ENCODE data around the gene DNAH10. TPM values are rescaled to one million over a fixed set of nuclear protein-coding genes. Genes with fewer than 3 reads are reported as not detected.

DNAH10 gene
- total and polyA plus RNA-seq, 2 experiments from 2014 or later, result 0.11 to 0.44 TPM

DNA sequence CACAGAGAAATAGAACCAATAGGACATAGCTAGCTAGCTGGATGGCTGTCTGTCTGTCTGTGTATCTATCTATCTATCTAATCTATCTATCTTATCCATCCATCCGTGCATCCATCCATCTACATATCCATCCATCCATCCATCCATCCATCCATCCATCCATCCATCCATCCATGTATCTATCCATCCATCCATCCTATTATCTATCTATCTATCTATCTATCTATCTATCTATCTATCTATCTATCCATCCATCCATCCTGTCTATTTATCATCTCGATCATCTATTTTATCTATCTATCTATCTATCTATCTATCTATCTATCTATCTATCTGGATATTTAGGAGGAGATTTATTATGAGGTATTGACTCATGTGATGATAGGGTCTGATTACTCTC lies 84.9 kb downstream of the DNAH10 start:
- Histone ChIP-seq H3K36me3 (ENCODE audit: low read depth) (no peaks in the 10 kb centered on the region), H3K4me2 (ENCODE audit: unreplicated experiment) (no peak overlapping the region), H3K9ac (no peak overlapping the region), H3K79me2 (ENCODE audit: insufficient read depth) (no peaks in the 10 kb centered on the region), H3K9me2 (ENCODE audit: insufficient read depth) (no peaks in the 10 kb centered on the region), H3K4me1 (ENCODE audit: insufficient read depth) (no peaks in the 10 kb centered on the region), H4K20me1 (ENCODE audit: insufficient read depth) (no peaks in the 10 kb centered on the region), H2AFZ (no peak overlapping the region), H3K9me3 (ENCODE audit: low read depth) (no peaks in the 10 kb centered on the region), H3F3A (ENCODE audit: insufficient read depth) (no peaks in the 10 kb centered on the region), H3K27ac (no peak overlapping the region), H3K27me3 (replicated peaks; ENCODE audit: insufficient read depth) (peaks cover 5% of the 10 kb centered on the region; the same call in 1 of the 2 replicates), H3K4me3 (no peak overlapping the region)
- WGBS, 2 experiments (ENCODE audit: low coverage in 1 of 2, low lambda C conversion rate in 2 of 2, missing lambda C conversion rate in 2 of 2), result 61 to 62% methylated on average over 2 of the region's 2 CpGs
- in situ Hi-C loops (cut with MboI), result no loop called here
- TF ChIP-seq EZH2 (IDR thresholded peaks at IDR 0.05; ENCODE audit: insufficient read depth, poor library complexity, severe bottlenecking) (no peak), EZH2phosphoT487 (IDR thresholded peaks at IDR 0.05; ENCODE audit: insufficient read depth, low read depth) (no peak)
- no peak for DNase-seq

DNA sequence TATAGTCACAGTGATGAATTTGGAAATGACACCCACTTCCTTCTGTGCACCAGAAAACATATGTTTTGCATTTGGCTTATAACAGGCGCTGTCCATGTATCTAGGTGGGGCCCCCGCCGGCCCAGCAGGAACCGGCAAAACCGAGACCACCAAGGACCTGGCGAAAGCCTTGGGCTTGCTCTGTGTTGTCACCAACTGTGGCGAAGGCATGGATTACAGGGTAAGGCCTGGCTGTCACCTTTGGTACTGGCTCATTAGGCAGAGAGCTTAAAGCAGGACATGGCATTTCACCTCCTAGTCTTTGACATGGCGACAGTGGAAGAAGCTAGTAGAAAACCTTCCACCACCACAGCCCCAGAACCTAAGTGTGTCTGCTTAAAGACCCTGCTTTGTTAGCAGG lies 85.8 kb downstream of the DNAH10 start:
- H3K27ac ChIP-seq, result no peak overlapping the region
- H4K20me1 ChIP-seq (ENCODE audit: insufficient read depth), result no peaks in the 10 kb centered on the region
- DNase-seq, result no peak
- no peak overlapping the region for H3K4me3 ChIP-seq
- no peaks in the 10 kb centered on the region for H3K36me3 ChIP-seq (ENCODE audit: low read depth)
- H3K9me2 ChIP-seq (ENCODE audit: insufficient read depth), result no peaks in the 10 kb centered on the region
- H3K4me2 ChIP-seq (ENCODE audit: unreplicated experiment), result no peak overlapping the region
- H3K4me1 ChIP-seq (ENCODE audit: insufficient read depth), result no peaks in the 10 kb centered on the region
- peaks cover 10% of the 10 kb centered on the region for H3K27me3 ChIP-seq (replicated peaks; ENCODE audit: insufficient read depth)
- H3K79me2 ChIP-seq (ENCODE audit: insufficient read depth), result no peaks in the 10 kb centered on the region
- H3K9me3 ChIP-seq (ENCODE audit: low read depth), result no peaks in the 10 kb centered on the region
- 83 to 85% methylated on average over 8 of the region's 8 CpGs for WGBS, 2 experiments (ENCODE audit: low coverage in 1 of 2, low lambda C conversion rate in 2 of 2, missing lambda C conversion rate in 2 of 2)
- H2AFZ ChIP-seq, result no peak overlapping the region
- no peaks in the 10 kb centered on the region for H3F3A ChIP-seq (ENCODE audit: insufficient read depth)
- TF ChIP-seq EZH2 (IDR thresholded peaks at IDR 0.05; ENCODE audit: insufficient read depth, poor library complexity, severe bottlenecking) (no peak), EZH2phosphoT487 (IDR thresholded peaks at IDR 0.05; ENCODE audit: insufficient read depth, low read depth) (no peak)
- in situ Hi-C loops (cut with MboI), result no loop called here
- no peak overlapping the region for H3K9ac ChIP-seq

DNA sequence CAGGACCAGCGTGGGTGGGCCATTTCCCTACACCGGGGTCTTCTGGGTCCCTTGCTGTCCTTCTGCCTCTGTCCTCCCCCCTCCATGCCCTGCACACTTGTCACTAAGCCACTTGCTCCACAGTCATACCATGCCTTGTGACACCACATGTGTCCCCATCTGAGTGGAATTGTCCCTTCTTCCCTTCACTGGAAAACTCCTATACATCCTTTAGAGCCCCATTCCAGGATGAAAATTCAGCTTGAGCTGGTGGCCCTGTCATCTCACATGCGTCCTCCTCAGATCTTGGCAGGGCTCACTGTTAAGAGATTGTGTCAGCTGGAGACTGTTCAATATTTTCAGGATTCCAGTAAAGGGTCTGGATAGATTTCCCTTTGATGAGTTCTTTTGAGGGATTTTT lies 87.4 kb downstream of the DNAH10 start:
- no peaks in the 10 kb centered on the region for H3F3A ChIP-seq (ENCODE audit: insufficient read depth)
- peaks cover 23% of the 10 kb centered on the region for H3K27me3 ChIP-seq (replicated peaks; ENCODE audit: insufficient read depth)
- H3K9me3 ChIP-seq (ENCODE audit: low read depth), result no peaks in the 10 kb centered on the region
- in situ Hi-C loops (cut with MboI), result no loop called here
- H3K36me3 ChIP-seq (ENCODE audit: low read depth), result no peaks in the 10 kb centered on the region
- H3K79me2 ChIP-seq (ENCODE audit: insufficient read depth), result no peaks in the 10 kb centered on the region
- TF ChIP-seq EZH2phosphoT487 (IDR thresholded peaks at IDR 0.05; ENCODE audit: insufficient read depth, low read depth) (no peak), EZH2 (IDR thresholded peaks at IDR 0.05; ENCODE audit: insufficient read depth, poor library complexity, severe bottlenecking) (no peak)
- WGBS, 2 experiments (ENCODE audit: low coverage in 1 of 2, low lambda C conversion rate in 2 of 2, missing lambda C conversion rate in 2 of 2), result 3 to 6% methylated on average over 3 of the region's 3 CpGs
- no peaks in the 10 kb centered on the region for H3K4me1 ChIP-seq (ENCODE audit: insufficient read depth)
- H3K4me3 ChIP-seq, result no peak overlapping the region
- no peak overlapping the region for H2AFZ ChIP-seq
- no peak overlapping the region for H3K27ac ChIP-seq
- H3K9ac ChIP-seq, result no peak overlapping the region
- H3K9me2 ChIP-seq (ENCODE audit: insufficient read depth), result no peaks in the 10 kb centered on the region
- no peak for DNase-seq
- H3K4me2 ChIP-seq (ENCODE audit: unreplicated experiment), result no peak overlapping the region
- no peaks in the 10 kb centered on the region for H4K20me1 ChIP-seq (ENCODE audit: insufficient read depth)

DNA sequence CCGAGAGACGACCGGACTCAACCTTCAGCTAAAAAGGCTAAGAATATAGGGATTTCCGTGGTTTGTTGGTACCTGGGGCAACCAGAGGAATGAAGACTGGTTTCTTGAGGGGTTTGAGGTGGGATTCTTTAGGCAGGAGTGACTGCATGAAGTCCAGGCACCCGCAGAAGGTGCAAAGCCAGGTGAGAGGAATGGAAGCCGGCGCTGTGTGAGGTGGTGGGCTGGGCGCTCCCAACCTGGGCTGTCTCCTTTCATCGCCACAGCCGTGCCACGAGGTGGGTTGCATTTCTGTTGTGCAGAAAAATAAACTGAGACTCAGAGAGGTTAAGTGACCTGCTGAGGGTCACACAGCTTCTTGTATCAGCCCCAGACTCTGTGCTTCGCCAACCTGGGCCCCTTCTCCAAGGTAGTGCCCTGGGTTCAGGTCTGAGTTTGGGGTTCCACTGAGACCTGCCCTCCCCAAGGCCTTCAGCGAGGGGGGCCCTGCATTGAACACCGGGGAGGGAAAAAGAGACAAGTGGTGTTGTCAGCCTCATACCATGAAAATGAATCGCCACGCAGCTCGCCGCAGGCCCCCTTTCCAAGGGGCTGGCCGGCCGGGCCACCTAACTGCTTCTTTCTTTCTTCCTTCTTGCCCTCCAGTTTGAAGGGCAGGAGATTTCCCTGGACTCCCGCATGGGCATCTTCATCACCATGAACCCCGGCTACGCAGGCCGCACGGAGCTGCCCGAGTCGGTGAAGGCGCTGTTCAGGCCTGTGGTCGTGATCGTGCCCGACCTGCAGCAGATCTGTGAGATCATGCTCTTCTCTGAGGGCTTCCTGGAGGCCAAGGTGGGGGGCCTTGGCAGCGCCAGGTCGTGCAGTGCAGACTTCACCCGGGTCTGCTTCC lies 88.4 kb downstream of the DNAH10 start:
- no peak overlapping the region for H2AFZ ChIP-seq
- H3K4me1 ChIP-seq (ENCODE audit: insufficient read depth), result no peaks in the 10 kb centered on the region
- H3K27me3 ChIP-seq (replicated peaks; ENCODE audit: insufficient read depth), result peaks cover 30% of the 10 kb centered on the region
- no peaks in the 10 kb centered on the region for H3K36me3 ChIP-seq (ENCODE audit: low read depth)
- no peaks in the 10 kb centered on the region for H3K79me2 ChIP-seq (ENCODE audit: insufficient read depth)
- H3K9me2 ChIP-seq (ENCODE audit: insufficient read depth), result no peaks in the 10 kb centered on the region
- no peak overlapping the region for H3K9ac ChIP-seq
- in situ Hi-C loops (cut with MboI), result no loop called here
- 75 to 77% methylated on average over 34 of the region's 34 CpGs for WGBS, 2 experiments (ENCODE audit: low coverage in 1 of 2, low lambda C conversion rate in 2 of 2, missing lambda C conversion rate in 2 of 2)
- no peaks in the 10 kb centered on the region for H3K9me3 ChIP-seq (ENCODE audit: low read depth)
- no peaks in the 10 kb centered on the region for H3F3A ChIP-seq (ENCODE audit: insufficient read depth)
- TF ChIP-seq EZH2phosphoT487 (IDR thresholded peaks at IDR 0.05; ENCODE audit: insufficient read depth, low read depth) (no peak), EZH2 (IDR thresholded peaks at IDR 0.05; ENCODE audit: insufficient read depth, poor library complexity, severe bottlenecking) (no peak)
- H3K27ac ChIP-seq, result no peak overlapping the region
- no peaks in the 10 kb centered on the region for H4K20me1 ChIP-seq (ENCODE audit: insufficient read depth)
- no peak overlapping the region for H3K4me2 ChIP-seq (ENCODE audit: unreplicated experiment)
- no peak overlapping the region for H3K4me3 ChIP-seq
- DNase-seq, result no peak
